Fibroblast of villous mesenchyme (primary cell): ENCODE data around the gene SUSD2. TPM values are rescaled to one million over a fixed set of nuclear protein-coding genes. Genes with fewer than 3 reads are reported as not detected.
"Not testable (repeated sequence)": the region's sequence is repeated elsewhere in the genome, so short reads cannot be mapped to it uniquely, and the experiment has no call there.

Source experiments
- DNase-seq: peaks from one replicate; pipeline ENCODE4 v3.0.0-alpha.2; 2010; ENCODE audit warnings: low read depth
- H3K4me3 ChIP-seq: 2 replicates; pipeline ENCODE4 v1.5.1; 2011; ENCODE audit warnings: low read depth, mild to moderate bottlenecking, low read length
- total RNA-seq: library from RNA; depleted of rRNA; stranded (reverse); fragments of >200 nt; gene quantifications from 2 replicates; pipeline ENCODE4 v1.2.3, GENCODE V29; 2012
- TF ChIP-seq, protein P1 (sequence below): IDR thresholded peaks from 2 replicates; pipeline ENCODE4 v1.5.1; 2012; ENCODE audit warnings: low read depth, mild to moderate bottlenecking, low read length; ENCODE audit not compliant: insufficient read depth

Gene SUSD2, protein sequence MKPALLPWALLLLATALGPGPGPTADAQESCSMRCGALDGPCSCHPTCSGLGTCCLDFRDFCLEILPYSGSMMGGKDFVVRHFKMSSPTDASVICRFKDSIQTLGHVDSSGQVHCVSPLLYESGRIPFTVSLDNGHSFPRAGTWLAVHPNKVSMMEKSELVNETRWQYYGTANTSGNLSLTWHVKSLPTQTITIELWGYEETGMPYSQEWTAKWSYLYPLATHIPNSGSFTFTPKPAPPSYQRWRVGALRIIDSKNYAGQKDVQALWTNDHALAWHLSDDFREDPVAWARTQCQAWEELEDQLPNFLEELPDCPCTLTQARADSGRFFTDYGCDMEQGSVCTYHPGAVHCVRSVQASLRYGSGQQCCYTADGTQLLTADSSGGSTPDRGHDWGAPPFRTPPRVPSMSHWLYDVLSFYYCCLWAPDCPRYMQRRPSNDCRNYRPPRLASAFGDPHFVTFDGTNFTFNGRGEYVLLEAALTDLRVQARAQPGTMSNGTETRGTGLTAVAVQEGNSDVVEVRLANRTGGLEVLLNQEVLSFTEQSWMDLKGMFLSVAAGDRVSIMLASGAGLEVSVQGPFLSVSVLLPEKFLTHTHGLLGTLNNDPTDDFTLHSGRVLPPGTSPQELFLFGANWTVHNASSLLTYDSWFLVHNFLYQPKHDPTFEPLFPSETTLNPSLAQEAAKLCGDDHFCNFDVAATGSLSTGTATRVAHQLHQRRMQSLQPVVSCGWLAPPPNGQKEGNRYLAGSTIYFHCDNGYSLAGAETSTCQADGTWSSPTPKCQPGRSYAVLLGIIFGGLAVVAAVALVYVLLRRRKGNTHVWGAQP
- 0.64 and 1.3 TPM in 2 replicates for total RNA-seq

DNA sequence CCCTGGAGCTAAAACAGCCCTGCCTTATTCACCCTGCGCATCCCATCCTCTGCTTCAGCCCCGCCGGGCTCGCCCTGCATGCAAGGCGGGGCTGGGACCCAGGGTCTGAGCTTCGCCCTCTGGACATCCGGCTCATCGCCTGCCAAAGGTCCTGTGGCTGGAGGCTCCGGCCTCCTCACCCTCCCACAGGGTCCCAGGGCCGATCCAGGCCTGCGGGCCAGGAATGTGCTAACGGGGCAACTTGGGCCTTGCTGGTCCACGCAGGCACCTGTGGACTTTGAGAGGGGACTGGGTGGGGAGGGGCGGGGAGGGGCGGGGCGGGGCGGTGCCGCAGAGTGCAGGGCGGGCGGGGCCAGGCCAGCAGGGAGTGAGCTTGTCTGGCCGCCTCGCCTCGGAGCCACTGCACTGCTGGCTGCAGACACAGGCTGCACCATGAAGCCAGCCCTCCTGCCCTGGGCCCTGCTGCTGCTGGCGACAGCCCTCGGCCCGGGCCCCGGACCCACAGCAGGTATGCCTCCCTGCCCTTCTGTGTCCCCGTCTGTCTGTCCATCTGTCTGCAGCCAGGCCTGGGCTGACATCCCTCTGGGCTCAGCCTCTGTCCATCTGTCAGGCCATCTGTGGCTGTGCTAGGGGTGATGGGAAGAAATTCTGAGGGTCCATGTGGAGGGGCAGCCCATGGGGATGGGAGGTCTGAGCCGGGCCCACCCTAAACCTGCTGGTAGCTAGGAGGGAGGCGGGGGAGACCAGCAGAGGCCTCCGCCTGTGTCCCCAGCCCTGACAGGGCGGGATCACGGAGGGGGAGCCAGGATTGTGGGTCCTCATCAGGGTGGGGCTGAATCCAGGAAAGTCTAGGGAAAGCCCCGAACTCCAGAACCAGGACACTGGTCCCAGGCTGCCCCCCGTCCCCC, at the start of gene SUSD2:
SUSD2 (plus strand) TSS at position 400 of the 908 bp plus-strand sequence; CDS start at position 433, 33 bp downstream.
- no peak for DNase-seq
- no peak within 1 kb of the TSS for H3K4me3 ChIP-seq
- TF ChIP-seq, protein P1, sequence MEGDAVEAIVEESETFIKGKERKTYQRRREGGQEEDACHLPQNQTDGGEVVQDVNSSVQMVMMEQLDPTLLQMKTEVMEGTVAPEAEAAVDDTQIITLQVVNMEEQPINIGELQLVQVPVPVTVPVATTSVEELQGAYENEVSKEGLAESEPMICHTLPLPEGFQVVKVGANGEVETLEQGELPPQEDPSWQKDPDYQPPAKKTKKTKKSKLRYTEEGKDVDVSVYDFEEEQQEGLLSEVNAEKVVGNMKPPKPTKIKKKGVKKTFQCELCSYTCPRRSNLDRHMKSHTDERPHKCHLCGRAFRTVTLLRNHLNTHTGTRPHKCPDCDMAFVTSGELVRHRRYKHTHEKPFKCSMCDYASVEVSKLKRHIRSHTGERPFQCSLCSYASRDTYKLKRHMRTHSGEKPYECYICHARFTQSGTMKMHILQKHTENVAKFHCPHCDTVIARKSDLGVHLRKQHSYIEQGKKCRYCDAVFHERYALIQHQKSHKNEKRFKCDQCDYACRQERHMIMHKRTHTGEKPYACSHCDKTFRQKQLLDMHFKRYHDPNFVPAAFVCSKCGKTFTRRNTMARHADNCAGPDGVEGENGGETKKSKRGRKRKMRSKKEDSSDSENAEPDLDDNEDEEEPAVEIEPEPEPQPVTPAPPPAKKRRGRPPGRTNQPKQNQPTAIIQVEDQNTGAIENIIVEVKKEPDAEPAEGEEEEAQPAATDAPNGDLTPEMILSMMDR = no peak

DNA sequence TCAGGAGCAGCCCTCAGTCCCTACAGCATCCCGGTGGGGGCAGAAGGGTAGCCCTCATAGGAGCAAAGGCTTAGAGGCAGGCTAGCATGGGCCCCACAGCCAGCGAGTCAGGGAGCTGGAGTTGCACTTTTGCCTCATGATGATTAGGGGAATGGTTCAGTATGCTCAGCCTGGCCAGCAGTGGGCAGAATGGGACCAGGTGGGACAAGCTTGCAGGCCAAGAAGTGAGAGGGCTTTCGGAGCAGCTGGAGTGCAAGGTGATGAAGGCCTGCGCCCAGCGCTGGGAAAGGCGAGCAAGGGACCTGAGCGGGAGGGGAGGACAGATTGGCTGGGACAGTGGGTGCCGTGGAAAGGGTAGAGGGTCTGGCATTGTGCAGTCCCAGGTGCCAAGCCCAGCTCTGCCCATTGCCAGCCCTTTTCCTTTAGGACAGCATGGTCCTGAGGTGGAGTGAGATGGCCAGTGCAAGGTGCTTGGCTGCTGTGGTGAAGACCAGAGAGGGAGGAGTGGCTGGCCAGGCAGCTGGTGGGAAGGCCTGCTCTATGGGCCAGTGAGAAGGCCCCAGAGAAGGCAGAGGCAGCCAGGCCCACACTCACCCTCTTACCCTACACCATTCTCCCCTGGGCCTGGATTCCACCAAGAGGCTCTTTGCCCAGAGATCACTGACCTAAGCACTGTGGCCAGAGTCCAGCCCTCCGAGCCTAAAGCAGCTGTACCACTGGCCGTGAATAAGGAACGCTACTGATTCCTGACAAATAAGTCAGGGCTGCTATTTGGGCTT, 47.9 kb upstream of the SUSD2 start:
- peak; percentile 44 for DNase-seq
- H3K4me3 ChIP-seq = no peak overlapping the region
- TF ChIP-seq, protein P1 = peak; percentile 57

DNA sequence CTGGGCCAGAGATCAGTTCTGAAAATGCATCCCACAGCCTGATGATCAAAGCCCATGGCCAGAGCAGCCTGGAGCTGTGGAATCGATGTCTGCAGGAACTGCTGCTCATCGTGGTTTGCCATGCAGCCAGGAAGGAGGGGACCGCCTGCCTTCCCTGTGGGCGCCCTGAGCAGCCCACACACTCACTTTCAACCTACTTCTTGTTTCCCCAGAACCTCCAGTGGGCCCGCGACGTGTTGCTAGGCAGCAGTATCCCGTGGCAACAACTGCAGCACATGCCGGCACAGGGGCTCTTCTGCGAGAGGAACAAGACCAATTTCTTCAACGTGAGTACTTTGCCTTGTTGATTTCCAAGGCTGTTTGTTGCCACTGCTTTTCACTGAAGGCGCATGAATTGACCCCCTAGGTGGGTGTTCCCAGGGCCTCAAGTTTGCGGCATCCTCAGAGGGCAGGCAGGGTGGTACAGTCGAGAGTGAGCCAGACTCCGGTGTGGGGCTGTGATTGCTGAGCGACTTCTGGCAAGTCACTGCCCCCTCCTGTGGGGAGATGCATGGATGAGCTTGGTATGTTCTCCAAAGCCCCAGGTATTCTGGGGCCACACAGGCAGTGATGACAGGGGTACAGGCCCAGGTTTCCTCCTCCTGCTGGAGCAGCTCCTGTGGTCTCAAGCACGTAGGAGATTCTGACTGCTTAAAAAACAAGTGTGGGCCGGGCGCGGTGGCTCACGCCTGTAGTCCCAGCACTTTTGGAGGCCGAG, 47.0 kb upstream of the SUSD2 start:
- TF ChIP-seq, protein P1 = no peak
- H3K4me3 ChIP-seq = no peak overlapping the region

DNA sequence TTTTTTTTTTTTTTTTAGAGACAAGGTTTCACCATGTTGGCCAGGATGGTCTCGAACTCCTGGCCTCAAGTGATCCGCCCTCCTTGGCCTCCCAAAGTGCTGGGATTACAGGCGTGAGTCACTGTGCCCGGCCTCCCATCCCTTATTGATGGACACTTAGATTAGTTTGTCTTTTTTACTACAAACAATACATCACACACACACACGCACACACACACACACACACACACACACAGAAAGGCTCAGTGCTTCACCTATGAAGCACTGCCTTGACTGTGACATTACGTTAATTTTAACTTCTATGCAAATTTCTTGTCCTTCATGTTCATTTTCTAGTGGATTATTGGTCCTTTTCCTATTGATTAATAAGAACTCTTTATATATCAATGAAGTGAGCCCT, 44.8 kb upstream of the SUSD2 start:
- not testable (repeated sequence) for H3K4me3 ChIP-seq, DNase-seq

More for the DNA sequence above, 47.0 kb upstream of the SUSD2 start:
- DNase-seq = no peak

DNA sequence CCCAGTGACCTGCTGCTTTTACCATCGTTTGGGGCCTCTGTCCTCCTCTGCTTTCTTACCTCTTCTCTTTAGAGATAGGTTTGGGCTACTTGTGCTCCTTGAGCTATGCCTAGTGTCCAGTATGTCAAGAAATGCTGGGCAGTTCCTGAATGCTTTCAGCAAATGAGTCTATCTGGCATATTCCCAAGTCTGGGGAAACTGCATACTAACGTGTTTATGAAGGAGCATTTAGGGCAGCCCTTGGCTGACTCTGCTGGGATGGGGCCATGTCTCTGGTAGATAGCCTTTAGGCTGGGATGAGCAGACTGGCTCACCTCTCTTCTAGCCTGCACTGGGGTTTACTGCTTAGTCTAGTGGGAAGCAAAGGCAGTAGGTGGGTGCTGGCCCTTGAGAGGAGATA, 43.7 kb upstream of the SUSD2 start:
- DNase-seq = peak; percentile 83
- TF ChIP-seq, protein P1 = no peak
- no peak overlapping the region for H3K4me3 ChIP-seq

DNA sequence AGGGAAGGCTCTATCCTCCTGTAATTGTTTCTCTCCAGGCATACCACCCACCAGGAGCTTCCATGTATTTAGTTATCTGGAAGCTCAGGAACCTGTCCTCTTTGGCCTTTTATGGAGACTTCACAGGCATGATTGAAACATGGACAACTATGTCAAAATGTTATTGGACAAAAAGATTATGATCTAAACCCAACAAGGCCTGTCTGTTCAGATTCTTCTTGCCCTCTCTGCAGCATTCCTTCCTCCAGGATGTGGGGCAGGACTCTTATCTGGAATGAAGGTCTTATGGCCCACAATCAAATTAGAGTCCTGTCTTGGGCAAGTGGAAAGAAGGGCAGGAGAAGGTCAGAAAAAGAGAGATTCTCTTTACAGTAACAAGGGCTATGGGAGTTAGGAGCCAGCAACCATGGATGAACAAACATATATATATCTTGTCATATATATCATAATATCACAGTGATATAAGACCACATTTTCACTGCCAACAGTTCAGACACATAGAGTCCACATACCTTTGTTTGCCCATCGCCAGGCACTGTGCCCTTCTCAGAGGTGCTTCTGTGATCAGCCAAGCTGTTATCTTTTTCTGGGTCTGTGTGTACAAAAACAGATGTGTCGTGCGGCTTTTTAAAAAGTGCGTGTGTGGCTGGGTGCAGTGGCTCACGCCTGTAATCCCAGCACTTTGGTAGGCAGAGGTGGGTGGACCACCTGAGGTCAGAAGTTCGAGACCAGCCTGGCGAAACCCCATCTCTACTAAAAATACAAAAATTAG, 42.5 kb upstream of the SUSD2 start:
- DNase-seq = no peak
- TF ChIP-seq, protein P1 = no peak

More for the DNA sequence above, 42.5 kb upstream of the SUSD2 start:
- H3K4me3 ChIP-seq = no peak overlapping the region
